Endothelial cell of umbilical vein (primary cell): Measurements from ENCODE around the gene CD68. TPM values are rescaled to one million over a fixed set of nuclear protein-coding genes. Genes with fewer than 3 reads are reported as not detected.

ENCODE experiments used
- BruUV-seq: library from RNA; stranded (reverse); fragments of 400-500 nt; replicated peaks from 2 replicates; lab custom pipeline; 2021; lab: Mats Ljungman, UMichigan
- CTCF ChIA-PET: fragments of 300-600, 350-600 bp; sonication (Branson Sonifier 250); formaldehyde crosslinking; loops from one replicate; lab custom pipeline; 2021; ENCODE audit warnings: antibody characterized with exemption, inconsistent platforms; lab: Charles Lee
- POLR2A ChIA-PET: fragments of 300-600, 350-600 bp; sonication (Branson Sonifier 250); formaldehyde crosslinking; loops from one replicate; lab custom pipeline; 2021; ENCODE audit warnings: antibody characterized with exemption, inconsistent platforms; lab: Charles Lee
- DNase-seq: peaks from one replicate; pipeline ENCODE4 v3.0.0-alpha.2; 2011; ENCODE audit warnings: low read depth, low spot score
- FAIRE-seq: peaks from 2 replicates; lab custom pipeline; 2011; peaks lifted over from hg19 to GRCh38; lab: Jason Lieb, UNC
- H2AFZ ChIP-seq: 2 replicates; pipeline ENCODE4 v1.6.0; 2012; ENCODE audit warnings: low read depth, low read length, control low read depth, inconsistent platforms
- H3K27ac ChIP-seq: 2 replicates; pipeline ENCODE4 v1.5.1; 2011; ENCODE audit warnings: low read depth, mild to moderate bottlenecking, control low read depth, low read length, moderate library complexity; ENCODE audit not compliant: insufficient read depth
- H3K27me3 ChIP-seq, 2 experiments: 2 replicates each; pipeline versions ENCODE4 v1.6.0 to v1.6.1; 2011; ENCODE audit warnings: low read length in 2 of 2, mixed read lengths in 1 of 2; ENCODE audit not compliant: control insufficient read depth in 2 of 2, insufficient read depth in 2 of 2
- H3K36me3 ChIP-seq, 2 experiments: 2 replicates in 1 of 2; 3 replicates in 1 of 2; pipeline ENCODE4 v1.5.1; 2011; ENCODE audit warnings: low read length in 2 of 2, mild to moderate bottlenecking in 1 of 2, moderate library complexity in 1 of 2; ENCODE audit not compliant: control insufficient read depth in 2 of 2, insufficient read depth in 2 of 2; ENCODE audit errors: extremely low read depth in 1 of 2
- H3K4me1 ChIP-seq: 3 replicates; pipeline ENCODE4 v1.5.1; 2011; ENCODE audit warnings: mild to moderate bottlenecking, low read length; ENCODE audit not compliant: control insufficient read depth, insufficient read depth; ENCODE audit errors: extremely low read depth
- H3K4me2 ChIP-seq: 2 replicates; pipeline ENCODE4 v1.6.1; 2011; ENCODE audit warnings: low read length, control low read depth, mixed read lengths; ENCODE audit not compliant: insufficient read depth
- H3K4me3 ChIP-seq, 3 experiments: fragments of 200-600 bp in 1 of 3; sonication (generic), shearing (Covaris generic) in 1 of 3; replicated peaks in 1 of 3; 2 replicates each; pipeline ENCODE4 v1.5.1; 2011 to 2016; ENCODE audit warnings: control low read depth in 3 of 3, low read length in 3 of 3, mild to moderate bottlenecking in 2 of 3, inconsistent platforms in 1 of 3, low read depth in 1 of 3, moderate library complexity in 1 of 3; ENCODE audit not compliant: insufficient read depth in 1 of 3
- H3K79me2 ChIP-seq: 2 replicates; pipeline ENCODE4 v1.6.0; 2012; ENCODE audit warnings: low read length, inconsistent platforms; ENCODE audit not compliant: control insufficient read depth, insufficient read depth
- H3K9ac ChIP-seq: replicated peaks from 2 replicates; pipeline ENCODE3; 2011; ENCODE audit warnings: low read length, control low read depth; ENCODE audit not compliant: insufficient read depth; ENCODE audit errors: extremely low read depth
- H3K9me1 ChIP-seq: replicated peaks from 3 replicates; pipeline ENCODE4 v1.6.0; 2011; ENCODE audit warnings: mild to moderate bottlenecking, low read length; ENCODE audit not compliant: control insufficient read depth, insufficient read depth; ENCODE audit errors: extremely low read depth
- H3K9me3 ChIP-seq: replicated peaks from 2 replicates; pipeline ENCODE4 v1.5.1; 2012; ENCODE audit warnings: low read length, inconsistent platforms; ENCODE audit not compliant: control insufficient read depth, insufficient read depth
- H4K20me1 ChIP-seq: replicated peaks from 2 replicates; pipeline ENCODE3; 2011; ENCODE audit warnings: mild to moderate bottlenecking, low read length; ENCODE audit not compliant: control insufficient read depth, insufficient read depth; ENCODE audit errors: extremely low read depth
- EZH2 ChIP-seq: IDR thresholded peaks from 2 replicates; pipeline ENCODE4 v1.6.1; 2012; ENCODE audit warnings: borderline replicate concordance, low read depth, mild to moderate bottlenecking, moderate library complexity, low read length, inconsistent platforms; ENCODE audit not compliant: severe bottlenecking
- FOS ChIP-seq: IDR thresholded peaks from 2 replicates; pipeline ENCODE4 v1.6.1; 2011; ENCODE audit warnings: mild to moderate bottlenecking, low read length, moderate library complexity, borderline replicate concordance; ENCODE audit not compliant: insufficient read depth
- GATA2 ChIP-seq: IDR thresholded peaks from 2 replicates; pipeline ENCODE4 v1.7.0; 2011; ENCODE audit warnings: low read depth, mild to moderate bottlenecking, moderate library complexity, mixed read lengths, low read length; ENCODE audit not compliant: insufficient read length, insufficient read depth
- JUN ChIP-seq: IDR thresholded peaks from 2 replicates; pipeline ENCODE4 v1.6.1; 2011; ENCODE audit warnings: borderline replicate concordance, low read depth; ENCODE audit not compliant: insufficient read length, insufficient read depth
- MAX ChIP-seq: IDR thresholded peaks from 2 replicates; pipeline ENCODE4 v1.6.1; 2011; ENCODE audit not compliant: insufficient read depth, insufficient read length
- MYC ChIP-seq: IDR thresholded peaks from one replicate; pipeline ENCODE4 v1.6.1; 2011; ENCODE audit warnings: mild to moderate bottlenecking, low read depth, low read length
- POLR2A ChIP-seq: IDR thresholded peaks from 2 replicates; pipeline ENCODE4 v1.6.1; 2012; ENCODE audit warnings: low read depth, mild to moderate bottlenecking, control low read depth, low read length
- POLR2AphosphoS5 ChIP-seq: IDR thresholded peaks from 2 replicates; pipeline ENCODE4 v1.6.1; 2012; ENCODE audit warnings: low read depth, mild to moderate bottlenecking, control low read depth, low read length, moderate library complexity; ENCODE audit not compliant: insufficient read depth
- dilution Hi-C: fragments of 300-500 bp; cut with MboI; formaldehyde crosslinking; loops from one replicate; pipeline ENCODE4 v1.15.0; 2019; ENCODE audit warnings: low sequenced_read_pairs; ENCODE audit not compliant: extremely low pct_ligation_motif_present
- intact Hi-C: fragments of 100-400 bp; cut with micrococcal nuclease; formaldehyde crosslinking; loops from one replicate; pipeline ENCODE4 v1.10.0; 2022
- polyA plus RNA-seq, 4 experiments: library from polyadenylated mRNA; depleted of rRNA in 3 of 4; stranded (reverse) in 3 of 4; unstranded in 1 of 4; fragments of >200 nt; gene quantifications; 2 replicates each; pipeline versions ENCODE4 v1.2.1 to v1.2.3, GENCODE V29; 2011 to 2012; ENCODE audit warnings: missing spikeins in 1 of 4
- total RNA-seq: library from RNA; stranded (reverse); gene quantifications from 2 replicates; pipeline ENCODE4 v1.2.3, GENCODE V29; 2021
- TF ChIP-seq, protein P1 (sequence below), 2 donors: IDR thresholded peaks; 1 replicate in 1 of 2; 2 replicates in 1 of 2; pipeline ENCODE4 v1.5.1; 2011; ENCODE audit warnings: low read length in 2 of 2, mild to moderate bottlenecking in 2 of 2, moderate library complexity in 2 of 2, control low read depth in 1 of 2, inconsistent platforms in 1 of 2, low read depth in 1 of 2; ENCODE audit not compliant: insufficient read depth in 1 of 2; ENCODE audit errors: extremely low read depth in 1 of 2

Gene CD68
- total and polyA plus RNA-seq, 2 donors (not counting 3 experiments of a cell fraction or from before 2014, with no cell fraction given) = 2.9 to 30.8 TPM

- DNase-seq (no peak), FAIRE-seq (no peak)
- H3K9ac ChIP-seq = no peak overlapping the region
- peaks cover 35% of the 10 kb centered on the region for H3K79me2 ChIP-seq
- TF ChIP-seq MYC (no peak), EZH2 (no peak), POLR2AphosphoS5 (no peak), MAX (no peak), JUN (no peak), FOS (no peak), POLR2A (no peak), GATA2 (no peak)
- TF ChIP-seq, protein P1, sequence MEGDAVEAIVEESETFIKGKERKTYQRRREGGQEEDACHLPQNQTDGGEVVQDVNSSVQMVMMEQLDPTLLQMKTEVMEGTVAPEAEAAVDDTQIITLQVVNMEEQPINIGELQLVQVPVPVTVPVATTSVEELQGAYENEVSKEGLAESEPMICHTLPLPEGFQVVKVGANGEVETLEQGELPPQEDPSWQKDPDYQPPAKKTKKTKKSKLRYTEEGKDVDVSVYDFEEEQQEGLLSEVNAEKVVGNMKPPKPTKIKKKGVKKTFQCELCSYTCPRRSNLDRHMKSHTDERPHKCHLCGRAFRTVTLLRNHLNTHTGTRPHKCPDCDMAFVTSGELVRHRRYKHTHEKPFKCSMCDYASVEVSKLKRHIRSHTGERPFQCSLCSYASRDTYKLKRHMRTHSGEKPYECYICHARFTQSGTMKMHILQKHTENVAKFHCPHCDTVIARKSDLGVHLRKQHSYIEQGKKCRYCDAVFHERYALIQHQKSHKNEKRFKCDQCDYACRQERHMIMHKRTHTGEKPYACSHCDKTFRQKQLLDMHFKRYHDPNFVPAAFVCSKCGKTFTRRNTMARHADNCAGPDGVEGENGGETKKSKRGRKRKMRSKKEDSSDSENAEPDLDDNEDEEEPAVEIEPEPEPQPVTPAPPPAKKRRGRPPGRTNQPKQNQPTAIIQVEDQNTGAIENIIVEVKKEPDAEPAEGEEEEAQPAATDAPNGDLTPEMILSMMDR (IDR thresholded peaks at IDR 0.05; ENCODE audit: extremely low read depth in 1 of 2, insufficient read depth in 1 of 2, low read depth in 1 of 2, low read length in 2 of 2) = no peak
- no peaks in the 10 kb centered on the region for H3K9me3 ChIP-seq
- ChIA-PET POLR2A (no interaction called here), CTCF (interaction anchor here (0.8 to 1.9 kb wide), 4 partner anchors 9 to 56 kb away, joined by 3 to 11 read pairs (median 4); partner anchors contain the start of gene SOX15)
- no peak overlapping the region for H3K4me3 ChIP-seq
- H3K9me1 ChIP-seq = no peaks in the 10 kb centered on the region
- H4K20me1 ChIP-seq = no peaks in the 10 kb centered on the region
- H3K27me3 ChIP-seq = no peaks in the 10 kb centered on the region
- peaks cover 11 to 37% of the 10 kb centered on the region in 2 experiments for H3K36me3 ChIP-seq
- H3K4me1 ChIP-seq = peaks cover 13% of the 10 kb centered on the region
- BruUV-seq = no TSS peak
- no peak overlapping the region for H3K27ac ChIP-seq
- dilution Hi-C loops = no loop called here
- no peak overlapping the region for H3K4me2 ChIP-seq
- no peak overlapping the region for H2AFZ ChIP-seq
- intact Hi-C loops = no loop called here
Measured at GRCh38 chr17:7569571-7569970, 9.9 kb upstream of the CD68 start.
